Activated T-cell treated with anti-CD3 and anti-CD28 coated beads, Interleukin-2, amount 50 U/mL, for 72 hours (primary cell): ENCODE results near the gene FAM25G. TPM values are rescaled to one million over a fixed set of nuclear protein-coding genes. Genes with fewer than 3 reads are reported as not detected.
A peak's percentile ranks its signal among the peaks of the same experiment; 100 is the strongest.
"Not testable (repeated sequence)": the region's sequence is repeated elsewhere in the genome, so short reads cannot be mapped to it uniquely, and the experiment has no call there.

Experiments
- ATAC-seq, 2 donors: fragments of 150-1000 bp; cut with Tn5 transposase; replicated peaks in 1 of 2; 2 replicates each; pipeline ENCODE4 v1.10.0; 2021; ENCODE audit warnings: moderate library complexity in 2 of 2, mild to moderate bottlenecking in 1 of 2
- DNase-seq, 2 donors: peaks; one replicate each; pipeline ENCODE4 v3.0.0; 2021 to 2022; ENCODE audit warnings: mixed read lengths in 1 of 2
- H3K27ac Mint-ChIP-seq: one replicate; pipeline ENCODE4 v1.8.0; 2022; ENCODE audit warnings: mild to moderate bottlenecking, moderate library complexity, mixed read lengths
- H3K27me3 Mint-ChIP-seq: one replicate; pipeline ENCODE4 v1.8.0; 2022; ENCODE audit warnings: low read depth, mixed read lengths
- H3K36me3 Mint-ChIP-seq, 2 donors: one replicate each; pipeline ENCODE4 v1.8.0; 2022; ENCODE audit warnings: mixed read lengths in 2 of 2, mild to moderate bottlenecking in 1 of 2; ENCODE audit not compliant: insufficient read depth in 2 of 2
- H3K4me1 Mint-ChIP-seq: one replicate; pipeline ENCODE4 v1.8.0; 2022; ENCODE audit warnings: low read depth, mixed read lengths
- H3K4me3 Mint-ChIP-seq, 2 donors: one replicate each; pipeline ENCODE4 v1.8.0; 2022; ENCODE audit warnings: mild to moderate bottlenecking in 2 of 2, mixed read lengths in 2 of 2, moderate library complexity in 2 of 2
- H3K9me3 Mint-ChIP-seq, 2 donors: one replicate each; pipeline ENCODE4 v1.8.0; 2022; ENCODE audit warnings: mixed read lengths in 2 of 2
- total RNA-seq, 2 donors: library from RNA; stranded (reverse); gene quantifications; one replicate each; pipeline ENCODE4 v1.2.3, GENCODE V29; 2022

The FAM25G gene
- total RNA-seq: not detected

DNA sequence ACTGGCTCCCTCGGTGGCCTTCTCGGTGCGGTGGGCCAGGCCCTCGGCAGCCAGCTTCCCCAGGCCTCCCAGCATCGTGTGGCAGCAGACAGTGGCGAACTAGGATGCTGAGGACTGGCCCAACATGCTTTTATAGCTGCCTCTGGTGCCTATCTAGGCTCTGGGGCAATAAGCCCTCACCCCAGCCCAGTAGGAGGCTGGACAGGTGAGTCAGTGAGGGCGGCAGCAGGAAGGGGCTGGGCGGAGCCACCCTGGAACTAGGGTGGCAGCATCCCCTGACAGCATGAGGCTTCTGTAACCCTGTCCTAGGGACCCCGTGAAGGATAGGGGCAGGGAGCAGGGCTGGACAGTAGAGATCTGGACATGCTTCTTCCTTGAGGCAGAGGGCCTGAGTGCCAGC is at the start of gene FAM25G:
FAM25G (minus strand) TSS at position 101 of the 400 bp plus-strand sequence; CDS start at position 75, 26 bp downstream.
- H3K4me3 Mint-ChIP-seq, DNase-seq, H3K4me1 Mint-ChIP-seq, H3K27me3 Mint-ChIP-seq, H3K27ac Mint-ChIP-seq, ATAC-seq, H3K36me3 Mint-ChIP-seq, H3K9me3 Mint-ChIP-seq: not testable (repeated sequence)

DNA sequence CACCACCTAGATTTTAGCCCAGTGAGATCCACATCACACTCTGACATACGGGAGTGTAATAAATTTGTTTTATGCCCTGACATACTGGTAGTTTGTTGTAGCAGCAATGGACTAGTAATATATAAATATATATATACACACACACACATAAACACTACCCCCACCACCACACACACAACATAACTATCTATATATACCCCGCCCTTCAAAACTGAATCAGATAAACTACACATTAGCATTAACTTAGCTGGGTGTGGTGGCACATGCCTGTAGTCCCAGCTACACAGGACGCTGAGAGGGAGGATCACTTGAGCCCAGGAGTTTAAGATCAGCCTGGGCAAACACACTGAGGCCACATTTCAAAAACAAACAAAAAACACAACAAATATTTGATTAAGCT is 44.9 kb upstream of the FAM25G start:
- not testable (repeated sequence) for H3K4me1 Mint-ChIP-seq, DNase-seq, H3K27ac Mint-ChIP-seq, H3K4me3 Mint-ChIP-seq, ATAC-seq, H3K36me3 Mint-ChIP-seq, H3K27me3 Mint-ChIP-seq, H3K9me3 Mint-ChIP-seq

DNA sequence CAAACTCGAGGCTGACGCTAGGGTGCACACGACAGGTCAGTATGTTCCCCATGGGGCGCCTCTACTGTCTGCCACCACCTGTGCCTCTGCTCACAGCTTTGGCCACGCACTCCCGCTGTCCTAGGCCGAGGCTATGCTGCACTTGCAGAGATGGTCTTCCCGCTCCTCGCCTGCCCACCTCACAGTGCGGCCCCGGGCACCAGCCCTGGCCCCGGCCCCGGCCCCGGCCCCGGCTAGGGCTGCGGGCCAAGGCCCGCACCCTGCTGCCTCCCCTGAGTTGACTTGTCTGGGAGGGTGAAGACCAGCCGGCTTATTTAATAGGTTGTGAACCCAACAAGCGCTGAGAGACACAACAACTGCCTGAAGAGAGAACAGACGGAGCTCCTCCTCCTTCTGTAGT is 32.0 kb upstream of the FAM25G start, which contains the start of gene AGAP9:
AGAP9 (minus strand) TSS at position 164 of the 400 bp plus-strand sequence; CDS start at position 52, 112 bp downstream.
- H3K27ac Mint-ChIP-seq, H3K4me1 Mint-ChIP-seq, DNase-seq, ATAC-seq, H3K9me3 Mint-ChIP-seq, H3K4me3 Mint-ChIP-seq, H3K36me3 Mint-ChIP-seq, H3K27me3 Mint-ChIP-seq: not testable (repeated sequence)

DNA sequence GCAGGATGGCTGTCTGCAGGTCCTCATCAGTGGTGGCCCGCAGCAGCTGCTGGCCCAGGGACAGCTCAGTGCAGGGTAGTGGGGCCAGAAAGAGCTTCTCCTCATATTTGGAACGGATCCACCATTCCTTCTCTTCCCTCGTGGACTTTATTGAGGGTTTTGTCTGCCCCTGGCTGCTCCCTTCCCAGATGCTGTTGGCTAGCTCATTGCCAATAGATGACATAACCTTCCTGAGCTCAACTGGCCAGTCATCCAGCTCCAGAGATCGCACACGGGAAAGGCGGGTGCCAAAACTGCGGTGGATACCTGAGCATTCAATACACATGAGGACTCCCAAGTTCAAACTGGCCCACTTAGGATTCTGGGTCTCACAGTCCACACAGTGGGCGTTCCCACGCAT is 10.8 kb upstream of the FAM25G start:
- H3K9me3 Mint-ChIP-seq, ATAC-seq, H3K4me1 Mint-ChIP-seq, H3K27ac Mint-ChIP-seq, H3K36me3 Mint-ChIP-seq, DNase-seq, H3K27me3 Mint-ChIP-seq, H3K4me3 Mint-ChIP-seq: not testable (repeated sequence)

DNA sequence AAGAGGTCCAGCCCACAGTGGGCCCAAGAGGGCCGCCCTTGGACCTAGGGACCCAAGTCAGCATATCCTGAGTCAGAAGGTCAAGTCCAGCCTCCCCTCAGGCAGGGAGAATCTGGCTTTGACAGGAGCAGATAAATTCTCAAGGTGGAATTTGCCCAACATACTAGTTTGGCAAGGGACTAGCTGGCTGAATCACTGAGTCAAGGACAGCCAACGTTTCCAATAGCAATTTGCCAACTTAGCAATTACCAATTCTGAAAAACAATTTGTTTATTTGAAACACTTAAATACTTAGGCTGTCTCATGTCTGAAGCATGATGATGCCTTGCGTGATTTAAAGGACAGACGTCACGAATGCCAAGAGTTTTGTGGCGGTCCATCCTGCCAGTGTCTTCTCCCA is 2.7 kb upstream of the FAM25G start:
- not testable (repeated sequence) for DNase-seq, ATAC-seq, H3K4me3 Mint-ChIP-seq, H3K9me3 Mint-ChIP-seq, H3K4me1 Mint-ChIP-seq, H3K27me3 Mint-ChIP-seq, H3K36me3 Mint-ChIP-seq, H3K27ac Mint-ChIP-seq

DNA sequence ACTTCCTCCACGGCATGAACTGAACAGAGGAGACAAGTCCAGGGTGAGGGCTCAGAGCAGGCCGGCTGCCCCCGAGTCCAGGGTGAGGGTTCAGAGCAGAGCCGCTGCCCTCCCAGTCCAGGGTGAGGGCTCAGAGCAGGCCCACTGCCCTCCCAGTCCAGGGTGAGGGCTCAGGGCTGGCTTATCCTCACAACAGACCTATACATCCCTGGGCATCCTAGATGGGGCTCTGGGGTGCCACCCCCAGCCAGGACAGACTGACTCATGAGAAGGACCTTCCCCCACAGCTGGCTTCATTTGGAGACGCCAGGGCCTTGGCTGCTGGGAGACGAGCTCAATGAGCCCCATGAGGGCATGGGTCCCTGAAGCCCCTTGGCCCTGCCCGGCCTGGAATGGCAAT is 1.9 kb downstream of the FAM25G start:
- H3K9me3 Mint-ChIP-seq, H3K36me3 Mint-ChIP-seq, DNase-seq, H3K4me1 Mint-ChIP-seq, H3K4me3 Mint-ChIP-seq, H3K27me3 Mint-ChIP-seq, ATAC-seq, H3K27ac Mint-ChIP-seq: not testable (repeated sequence)

DNA sequence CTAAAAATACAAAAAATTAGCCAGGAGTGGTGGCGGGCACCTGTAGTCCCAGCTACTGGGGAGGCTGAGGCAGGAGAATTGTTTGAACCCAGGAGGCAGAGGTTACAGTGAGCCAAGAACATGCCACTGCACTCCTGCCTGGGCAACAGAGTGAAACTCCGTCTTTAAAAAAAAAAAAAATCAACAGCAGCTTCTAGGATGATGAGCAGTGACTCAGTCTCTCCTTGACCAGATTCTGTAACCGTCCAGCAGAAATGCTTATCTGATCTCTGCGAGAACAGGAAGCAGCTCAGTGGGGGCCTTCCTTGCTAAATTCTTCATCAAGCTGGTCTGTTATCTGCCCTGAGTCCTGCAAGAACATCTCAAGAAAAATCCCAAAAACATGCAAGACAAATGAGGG is 5.6 kb downstream of the FAM25G start:
- H3K27me3 Mint-ChIP-seq, H3K4me1 Mint-ChIP-seq, H3K27ac Mint-ChIP-seq, H3K36me3 Mint-ChIP-seq, H3K4me3 Mint-ChIP-seq, H3K9me3 Mint-ChIP-seq: not testable (repeated sequence)
- peak; percentile 34 to 62 for ATAC-seq
- peak in 1 of 2 donors; percentile 11 for DNase-seq

DNA sequence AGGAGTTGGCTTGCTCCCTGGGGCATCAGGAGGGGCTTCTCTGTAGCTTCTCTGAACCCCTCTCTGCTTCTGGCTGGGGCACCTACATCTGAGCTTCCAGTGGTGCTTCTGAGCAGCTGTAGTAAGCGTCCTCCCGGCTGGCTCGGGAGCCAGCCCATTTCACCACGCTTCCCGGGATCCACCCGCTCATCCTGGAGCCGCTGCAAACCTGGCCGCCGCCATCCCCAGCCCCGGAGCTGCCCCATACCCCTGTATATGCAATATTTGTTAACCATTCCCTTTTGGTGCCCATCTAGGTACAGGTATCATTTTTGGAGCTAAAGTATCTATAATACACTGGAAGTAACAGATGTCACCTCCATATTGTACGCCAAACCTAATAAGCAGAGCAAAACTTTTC is 6.7 kb downstream of the FAM25G start:
- H3K27me3 Mint-ChIP-seq, H3K9me3 Mint-ChIP-seq, H3K4me3 Mint-ChIP-seq, H3K36me3 Mint-ChIP-seq, H3K4me1 Mint-ChIP-seq, ATAC-seq, H3K27ac Mint-ChIP-seq, DNase-seq: not testable (repeated sequence)

DNA sequence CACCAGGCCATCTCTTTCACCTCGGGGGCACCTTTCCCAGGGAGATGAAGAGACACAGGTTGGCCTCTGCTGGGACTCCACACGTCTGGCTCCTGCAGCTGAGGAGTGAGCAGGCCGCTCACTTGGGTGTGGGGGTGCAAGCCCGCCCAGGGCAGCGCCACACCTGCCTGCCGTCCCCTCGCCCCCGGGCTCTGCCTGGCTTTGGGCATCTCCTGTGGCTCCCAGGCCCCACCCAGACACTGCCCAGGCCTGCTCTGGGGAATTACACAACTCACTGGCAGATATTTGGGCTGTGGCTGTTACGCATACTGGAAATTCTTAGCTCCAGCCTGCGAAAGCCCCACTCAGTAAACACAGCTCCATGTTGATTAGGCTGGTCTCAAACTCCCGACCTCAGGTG is 7.6 kb downstream of the FAM25G start, which contains the start of gene ANXA8:
ANXA8 (minus strand) TSS at position 193 of the 400 bp plus-strand sequence; CDS start at position 11, 182 bp downstream.
- H3K4me1 Mint-ChIP-seq, DNase-seq, H3K4me3 Mint-ChIP-seq, ATAC-seq, H3K9me3 Mint-ChIP-seq, H3K27ac Mint-ChIP-seq, H3K27me3 Mint-ChIP-seq, H3K36me3 Mint-ChIP-seq: not testable (repeated sequence)

DNA sequence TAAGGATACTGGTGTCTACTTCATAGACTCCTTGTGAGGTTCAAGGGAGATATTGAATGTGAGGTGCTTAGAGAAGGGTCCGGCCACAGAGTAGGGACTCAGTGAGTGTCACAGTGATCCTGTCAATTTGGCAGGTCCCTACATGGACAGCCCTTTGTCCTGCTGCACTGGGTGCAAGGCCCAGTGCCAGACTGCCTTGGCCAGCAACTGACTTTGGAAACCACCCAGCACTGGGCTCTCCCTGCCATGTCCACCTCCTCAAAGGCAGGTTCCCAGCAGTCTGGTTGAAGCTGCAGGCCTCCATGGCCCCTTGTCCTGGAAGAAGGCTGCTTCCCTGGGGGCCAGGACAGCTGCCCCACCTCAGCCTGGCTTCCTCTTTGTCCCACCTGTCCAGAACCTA is 9.1 kb downstream of the FAM25G start:
- not testable (repeated sequence) for ATAC-seq, H3K27me3 Mint-ChIP-seq, H3K4me1 Mint-ChIP-seq

DNA sequence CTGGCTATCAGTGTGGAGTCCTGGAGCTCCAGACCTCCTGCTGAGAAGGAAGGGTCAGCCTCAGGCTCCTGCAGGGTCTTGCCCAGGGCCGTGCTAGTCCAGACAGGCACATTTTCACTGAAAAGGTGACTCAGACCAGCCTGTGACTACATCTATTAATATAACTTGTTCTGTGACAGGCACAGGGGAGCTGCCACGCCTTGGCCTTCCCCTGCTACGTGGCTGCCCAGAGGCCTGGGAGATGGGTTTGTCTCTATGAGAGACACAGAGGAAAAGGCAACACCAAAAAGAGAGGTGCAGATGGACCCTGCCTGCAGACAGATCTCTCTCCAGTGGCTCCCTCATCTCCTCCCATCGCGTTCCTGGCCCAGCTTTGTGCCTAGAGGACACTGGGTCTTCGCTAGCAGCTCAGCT is 9.7 kb downstream of the FAM25G start:
- H3K4me1 Mint-ChIP-seq, H3K9me3 Mint-ChIP-seq, DNase-seq, H3K4me3 Mint-ChIP-seq, H3K27ac Mint-ChIP-seq, H3K36me3 Mint-ChIP-seq, H3K27me3 Mint-ChIP-seq: not testable (repeated sequence)
- ATAC-seq: peak in 1 of 2 donors; percentile 28

More for the DNA sequence above, 9.1 kb downstream of the FAM25G start:
- DNase-seq, H3K9me3 Mint-ChIP-seq, H3K36me3 Mint-ChIP-seq, H3K4me3 Mint-ChIP-seq, H3K27ac Mint-ChIP-seq: not testable (repeated sequence)

DNA sequence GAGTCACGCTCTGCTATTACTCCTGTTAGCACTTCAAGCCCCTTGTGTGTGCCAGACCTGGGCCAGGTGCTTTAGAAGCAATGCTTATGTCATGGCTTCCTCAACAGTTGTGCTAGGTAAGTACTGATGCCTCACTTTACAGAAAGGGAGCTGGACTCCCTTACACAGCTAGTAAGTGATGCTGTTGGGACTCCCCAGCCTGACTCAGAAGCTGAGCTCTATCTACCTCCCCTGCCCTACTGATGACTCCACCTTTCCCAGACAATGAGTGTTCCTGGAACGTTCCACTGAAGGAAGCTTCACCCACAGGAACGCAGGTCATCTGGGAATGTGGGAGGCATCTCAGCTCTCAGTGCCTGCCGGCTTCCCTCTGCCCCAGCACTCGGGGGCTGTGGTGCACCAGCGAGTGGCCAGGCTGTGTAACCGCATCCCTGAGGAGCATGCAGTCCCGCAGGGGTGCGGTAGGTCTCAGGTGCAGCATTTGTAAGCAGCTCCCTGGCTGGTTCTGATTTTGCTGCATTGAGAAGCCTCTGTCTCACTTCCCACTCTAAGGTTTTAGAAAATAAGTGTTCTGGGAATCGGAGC is 10.2 kb downstream of the FAM25G start:
- not testable (repeated sequence) for H3K27me3 Mint-ChIP-seq

DNA sequence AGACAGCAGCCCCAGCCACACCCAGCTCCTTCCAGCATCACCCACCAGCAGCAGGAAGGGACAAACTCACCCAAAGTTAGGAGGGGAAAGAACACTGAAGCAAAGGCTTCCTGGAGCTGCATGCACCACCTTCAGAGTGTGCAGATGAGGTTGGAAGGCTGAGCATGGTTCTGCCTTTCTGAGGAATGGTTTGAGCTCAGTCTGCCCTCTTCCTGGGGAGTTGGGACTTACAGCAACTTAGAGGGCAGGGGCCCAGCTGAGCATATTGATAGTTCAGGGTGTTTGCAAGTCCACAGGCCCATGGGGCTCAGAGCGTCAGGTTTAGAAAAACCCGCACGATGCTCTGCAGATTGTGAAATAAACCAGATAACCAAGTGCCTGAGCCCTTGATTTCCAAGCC is 11.4 kb downstream of the FAM25G start:
- not testable (repeated sequence) for H3K9me3 Mint-ChIP-seq, H3K36me3 Mint-ChIP-seq, H3K27me3 Mint-ChIP-seq, H3K4me1 Mint-ChIP-seq, ATAC-seq, H3K27ac Mint-ChIP-seq, H3K4me3 Mint-ChIP-seq, DNase-seq

More for the DNA sequence above, 10.2 kb downstream of the FAM25G start:
- not testable (repeated sequence) for H3K36me3 Mint-ChIP-seq, H3K27ac Mint-ChIP-seq, DNase-seq, H3K4me1 Mint-ChIP-seq, H3K4me3 Mint-ChIP-seq, H3K9me3 Mint-ChIP-seq
- peak; percentile 88 to 94 for ATAC-seq

DNA sequence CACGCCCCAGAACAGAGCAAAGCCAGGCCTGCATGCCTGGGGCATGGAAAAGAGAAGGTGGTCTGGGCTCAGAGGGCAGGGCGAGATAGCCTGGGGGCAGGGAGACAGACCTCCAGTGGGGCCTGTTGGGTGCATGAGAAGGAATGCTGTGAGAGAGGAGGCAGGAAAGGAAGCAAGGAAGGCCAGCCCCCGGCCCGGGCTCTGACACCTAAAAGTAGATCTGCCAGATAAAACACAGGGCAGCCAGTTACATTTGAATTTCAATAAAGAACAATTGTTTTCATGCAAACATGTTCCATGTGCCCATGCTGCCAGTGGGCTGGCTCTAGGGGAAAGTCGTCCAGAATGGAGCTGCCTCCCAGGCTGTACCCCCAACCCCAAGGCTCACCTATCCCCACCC is 13.4 kb downstream of the FAM25G start:
- ATAC-seq: not testable (repeated sequence)

More for the DNA sequence above, 13.4 kb downstream of the FAM25G start:
- H3K4me3 Mint-ChIP-seq, H3K36me3 Mint-ChIP-seq, H3K4me1 Mint-ChIP-seq, H3K27ac Mint-ChIP-seq, H3K27me3 Mint-ChIP-seq, H3K9me3 Mint-ChIP-seq, DNase-seq: not testable (repeated sequence)
